Naive thymus-derived CD4-positive, alpha-beta T cell (primary cell): Measurements from ENCODE around the gene ANKHD1. TPM values are rescaled to one million over a fixed set of nuclear protein-coding genes. Genes with fewer than 3 reads are reported as not detected.

Experiments used
- ATAC-seq: fragments of 150-1000 bp; cut with Tn5 transposase; 2 replicates; pipeline ENCODE4 v1.10.0; 2021; ENCODE audit warnings: mild to moderate bottlenecking, moderate library complexity
- CTCF ChIA-PET: fragments of 350-600 bp; sonication (Branson Sonifier 250); formaldehyde crosslinking; loops from one replicate; lab custom pipeline; 2021; ENCODE audit warnings: antibody characterized with exemption; lab: Charles Lee
- POLR2A ChIA-PET: fragments of 350-600 bp; sonication (Branson Sonifier 250); formaldehyde crosslinking; loops from one replicate; lab custom pipeline; 2021; ENCODE audit warnings: antibody characterized with exemption, inconsistent platforms; lab: Charles Lee
- DNase-seq, 9 donors: peaks; one replicate each; pipeline versions ENCODE4 v3.0.0 to v3.0.0-alpha.2; 2020 to 2022; ENCODE audit warnings: mixed read lengths in 1 of 9
- H3K27ac ChIP-seq: one replicate; pipeline ENCODE4 v1.7.0; 2013; ENCODE audit warnings: mild to moderate bottlenecking, low read depth, low read length, moderate library complexity
- H3K27me3 ChIP-seq, 2 donors: one replicate each; pipeline ENCODE4 v1.7.0; 2013; ENCODE audit warnings: low read length in 2 of 2, mild to moderate bottlenecking in 2 of 2, moderate library complexity in 2 of 2; ENCODE audit not compliant: control insufficient read depth in 2 of 2, insufficient read depth in 2 of 2
- H3K36me3 ChIP-seq, 3 experiments: 1 replicate in 2 of 3; 2 replicates in 1 of 3; pipeline ENCODE4 v1.7.0; 2013; ENCODE audit warnings: low read length in 3 of 3, mild to moderate bottlenecking in 3 of 3, moderate library complexity in 1 of 3; ENCODE audit not compliant: insufficient read depth in 3 of 3, control insufficient read depth in 2 of 3
- H3K4me1 ChIP-seq, 2 donors: one replicate each; pipeline ENCODE4 v1.7.0; 2013; ENCODE audit warnings: low read length in 2 of 2, mild to moderate bottlenecking in 2 of 2, moderate library complexity in 1 of 2; ENCODE audit not compliant: control insufficient read depth in 2 of 2, insufficient read depth in 2 of 2
- H3K4me3 ChIP-seq: 2 replicates; pipeline ENCODE4 v1.7.0; 2013; ENCODE audit warnings: mild to moderate bottlenecking, low read length
- H3K9me3 ChIP-seq, 3 experiments: 1 replicate in 2 of 3; 2 replicates in 1 of 3; pipeline ENCODE4 v1.7.0; 2013; ENCODE audit warnings: low read length in 3 of 3; ENCODE audit not compliant: control insufficient read depth in 2 of 3
- H3K27ac Mint-ChIP-seq, 9 donors: one replicate each; pipeline ENCODE4 v1.8.0; 2020 to 2022; ENCODE audit warnings: mixed read lengths in 9 of 9, mild to moderate bottlenecking in 8 of 9, moderate library complexity in 5 of 9, inconsistent platforms in 2 of 9
- H3K27me3 Mint-ChIP-seq, 5 donors: one replicate each; pipeline ENCODE4 v1.8.0; 2021 to 2022; ENCODE audit warnings: mixed read lengths in 5 of 5, mild to moderate bottlenecking in 1 of 5
- H3K36me3 Mint-ChIP-seq, 5 donors: one replicate each; pipeline ENCODE4 v1.8.0; 2020 to 2022; ENCODE audit warnings: mixed read lengths in 5 of 5, mild to moderate bottlenecking in 3 of 5, inconsistent platforms in 1 of 5
- H3K4me1 Mint-ChIP-seq, 7 donors: one replicate each; pipeline ENCODE4 v1.8.0; 2020 to 2022; ENCODE audit warnings: mixed read lengths in 7 of 7, mild to moderate bottlenecking in 3 of 7, inconsistent platforms in 1 of 7
- H3K4me3 Mint-ChIP-seq, 10 donors: one replicate each; pipeline ENCODE4 v1.8.0; 2020 to 2022; ENCODE audit warnings: mild to moderate bottlenecking in 10 of 10, mixed read lengths in 10 of 10, moderate library complexity in 6 of 10, inconsistent platforms in 2 of 10
- H3K9me3 Mint-ChIP-seq, 11 donors: one replicate each; pipeline ENCODE4 v1.8.0; 2020 to 2022; ENCODE audit warnings: mixed read lengths in 11 of 11, mild to moderate bottlenecking in 4 of 11, inconsistent platforms in 1 of 11, moderate library complexity in 1 of 11
- intact Hi-C, 2 donors: fragments of 100-400 bp; cut with micrococcal nuclease; formaldehyde crosslinking; loops; one replicate each; pipeline ENCODE4 v1.15.1; 2023
- polyA plus RNA-seq, 2 donors: library from polyadenylated mRNA; unstranded; fragments of 300-500 nt; fragmentation: Illumina TruSeq; gene quantifications; one replicate each; pipeline ENCODE4 v1.2.3, GENCODE V29; 2021
- total RNA-seq, 6 experiments: library from RNA in 5 of 6; stranded (reverse) in 5 of 6; gene quantifications; 1 replicate in 5 of 6; 2 replicates in 1 of 6; pipeline ENCODE4 v1.2.3 and lab custom pipeline; 2021 to 2026

ANKHD1 gene
- total and polyA plus RNA-seq, 7 experiments from 2014 or later, result 63.1 to 240 (median 203) TPM

- DNase-seq (peak in 1 of 9 donors; percentile 19), ATAC-seq (no peak)
- Histone ChIP-seq H3K4me3 (peak overlapping the region; percentile 9), H3K9me3 (no peaks in the 10 kb centered on the region), H3K27ac (peak overlapping the region; percentile 83), H3K36me3 (peaks cover 0 to 30% (median 0%) of the 10 kb centered on the region in 3 experiments), H3K27me3 (no peaks in the 10 kb centered on the region), H3K4me1 (peaks cover 18 to 22% of the 10 kb centered on the region in 2 donors)
- intact Hi-C loops, result loop anchor here (10.0 kb wide), 1 partner anchor 1046 kb away; the partner anchor contains the start of gene DIAPH1 (in 2 of the 2)
- H3K4me3 Mint-ChIP-seq, result peak overlapping the region; percentile 70 to 87 (median 82)
- H3K36me3 Mint-ChIP-seq, result peaks cover 8 to 39% (median 16%) of the 10 kb centered on the region in 5 donors
- CTCF ChIA-PET, result interaction anchor here (0.8 kb wide), 1 partner anchor 16 kb away, joined by 3 read pairs; no protein-coding TSS in a partner anchor
- no peaks in the 10 kb centered on the region for H3K27me3 Mint-ChIP-seq
- no peaks in the 10 kb centered on the region for H3K9me3 Mint-ChIP-seq
- H3K4me1 Mint-ChIP-seq, result peaks cover 33 to 68% (median 58%) of the 10 kb centered on the region in 7 donors
- peak overlapping the region; percentile 96 to 99 (median 98) for H3K27ac Mint-ChIP-seq
- POLR2A ChIA-PET, result interaction anchor here (0.6 to 16.3 kb wide), 7 partner anchors 12 to 168 kb away, joined by 3 to 248 read pairs (median 5); partner anchors contain the start of genes CD14, EIF4EBP3, IK and NDUFA2
Observed at GRCh38 chr5:140569197-140569596, 167.6 kb downstream of the ANKHD1 start.

DNA sequence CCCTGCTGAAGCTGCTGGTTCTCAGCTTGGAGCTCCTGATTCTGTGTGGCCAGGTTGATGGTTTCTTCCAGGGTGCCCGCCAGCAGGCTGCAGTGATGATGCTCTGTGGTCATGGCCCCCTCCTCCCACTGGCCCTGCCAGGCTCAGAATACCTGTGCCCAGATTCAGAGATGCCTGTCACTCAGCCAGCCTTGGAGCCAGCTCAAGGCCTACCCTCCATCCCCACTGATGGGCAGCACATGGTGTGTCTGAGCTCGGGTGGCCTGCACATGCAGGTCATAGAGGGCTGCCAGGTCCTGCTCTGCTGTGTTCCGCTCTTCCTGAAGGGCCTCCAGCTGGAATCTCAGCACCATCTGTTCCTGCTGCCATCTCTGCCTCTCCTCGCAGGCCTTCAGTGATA, 168.4 kb downstream of the ANKHD1 start:
- peak overlapping the region; percentile 96 to 99 (median 98) for H3K27ac Mint-ChIP-seq
- no peak overlapping the region for H3K4me3 ChIP-seq
- intact Hi-C loops, result no loop called here
- peak overlapping the region; percentile 83 for H3K27ac ChIP-seq
- peak overlapping the region in 4 of 10 donors; percentile 48 to 87 (median 79) for H3K4me3 Mint-ChIP-seq
- H3K36me3 ChIP-seq, result peaks cover 0 to 30% (median 0%) of the 10 kb centered on the region in 3 experiments
- ChIA-PET CTCF (interaction anchor here (1.2 kb wide), 1 partner anchor 65 kb away, joined by 4 read pairs; no protein-coding TSS in a partner anchor), POLR2A (interaction anchor here (0.6 to 16.3 kb wide), 7 partner anchors 8 to 77 kb away, joined by 3 to 248 read pairs (median 5); partner anchors contain the start of genes CD14, EIF4EBP3, IK and NDUFA2)
- H3K27me3 ChIP-seq, result no peaks in the 10 kb centered on the region
- H3K36me3 Mint-ChIP-seq, result peaks cover 8 to 42% (median 13%) of the 10 kb centered on the region in 5 donors
- peaks cover 33 to 61% (median 51%) of the 10 kb centered on the region in 7 donors for H3K4me1 Mint-ChIP-seq
- H3K27me3 Mint-ChIP-seq, result no peaks in the 10 kb centered on the region
- ATAC-seq, result no peak
- H3K4me1 ChIP-seq, result peaks cover 15 to 19% of the 10 kb centered on the region in 2 donors
- H3K9me3 Mint-ChIP-seq, result no peaks in the 10 kb centered on the region
- H3K9me3 ChIP-seq, result no peaks in the 10 kb centered on the region
- no peak for DNase-seq

GRCh38 chr5:140570488-140570887, 168.9 kb downstream of the ANKHD1 start:
- no peaks in the 10 kb centered on the region for H3K27me3 Mint-ChIP-seq
- intact Hi-C loops, result no loop called here
- H3K4me3 Mint-ChIP-seq, result peak overlapping the region in 2 of 10 donors; percentile 48 to 73
- H3K9me3 Mint-ChIP-seq, result no peaks in the 10 kb centered on the region
- H3K36me3 Mint-ChIP-seq, result peaks cover 8 to 42% (median 12%) of the 10 kb centered on the region in 5 donors
- no peaks in the 10 kb centered on the region for H3K9me3 ChIP-seq
- no peak overlapping the region for H3K4me3 ChIP-seq
- DNase-seq, result no peak
- ChIA-PET CTCF (interaction anchor here (1.2 kb wide), 1 partner anchor 65 kb away, joined by 4 read pairs; no protein-coding TSS in a partner anchor), POLR2A (interaction anchor here (1.1 to 16.3 kb wide), 4 partner anchors 8 to 77 kb away, joined by 3 to 248 read pairs (median 9); partner anchors contain the start of genes EIF4EBP3, IK and NDUFA2)
- peak overlapping the region; percentile 77 to 99 (median 98) for H3K27ac Mint-ChIP-seq
- H3K4me1 Mint-ChIP-seq, result peaks cover 30 to 56% (median 47%) of the 10 kb centered on the region in 7 donors
- ATAC-seq, result no peak
- no peaks in the 10 kb centered on the region for H3K27me3 ChIP-seq
- H3K36me3 ChIP-seq, result peaks cover 0 to 30% (median 0%) of the 10 kb centered on the region in 3 experiments
- peaks cover 11 to 15% of the 10 kb centered on the region in 2 donors for H3K4me1 ChIP-seq
- H3K27ac ChIP-seq, result peak overlapping the region; percentile 83

GRCh38 chr5:140571105-140571504, 169.5 kb downstream of the ANKHD1 start:
- Mint-ChIP-seq H3K4me1 (peaks cover 26 to 53% (median 43%) of the 10 kb centered on the region in 7 donors), H3K27me3 (no peaks in the 10 kb centered on the region), H3K36me3 (peaks cover 7 to 39% (median 8%) of the 10 kb centered on the region in 5 donors), H3K9me3 (no peaks in the 10 kb centered on the region), H3K27ac (peak overlapping the region in 5 of 9 donors; percentile 1 to 99 (median 80)), H3K4me3 (peak overlapping the region in 2 of 10 donors; percentile 19 to 40)
- Histone ChIP-seq H3K27me3 (no peaks in the 10 kb centered on the region), H3K9me3 (no peaks in the 10 kb centered on the region), H3K27ac (no peak overlapping the region), H3K4me1 (peaks cover 7 to 11% of the 10 kb centered on the region in 2 donors), H3K4me3 (no peak overlapping the region), H3K36me3 (peaks cover 0 to 30% (median 0%) of the 10 kb centered on the region in 3 experiments)
- ChIA-PET POLR2A (interaction anchor here (1.1 to 16.3 kb wide), 5 partner anchors 9 to 76 kb away, joined by 3 to 248 read pairs (median 5); partner anchors contain the start of genes EIF4EBP3, IK and NDUFA2), CTCF (interaction anchor here (1.2 kb wide), 1 partner anchor 64 kb away, joined by 4 read pairs; no protein-coding TSS in a partner anchor)
- ATAC-seq (no peak), DNase-seq (no peak)
- intact Hi-C loops, result no loop called here

- H3K4me1 ChIP-seq, result peaks cover 7 to 10% of the 10 kb centered on the region in 2 donors
- DNase-seq (no peak), ATAC-seq (no peak)
- peaks cover 0 to 4% (median 0%) of the 10 kb centered on the region in 3 experiments for H3K36me3 ChIP-seq
- H3K9me3 ChIP-seq, result no peaks in the 10 kb centered on the region
- H3K4me1 Mint-ChIP-seq, result peaks cover 16 to 41% (median 30%) of the 10 kb centered on the region in 7 donors
- peaks cover 1 to 17% (median 5%) of the 10 kb centered on the region in 5 donors for H3K36me3 Mint-ChIP-seq
- no peaks in the 10 kb centered on the region for H3K27me3 Mint-ChIP-seq
- intact Hi-C loops, result no loop called here
- H3K4me3 ChIP-seq, result no peak overlapping the region
- H3K27ac ChIP-seq, result no peak overlapping the region
- H3K9me3 Mint-ChIP-seq, result no peaks in the 10 kb centered on the region
- ChIA-PET CTCF (no interaction called here), POLR2A (interaction anchor here (1.0 kb wide), 1 partner anchor 9 kb away, joined by 6 read pairs; the partner anchor contains the start of gene SLC35A4)
- H3K27me3 ChIP-seq, result no peaks in the 10 kb centered on the region
- H3K4me3 Mint-ChIP-seq, result no peak overlapping the region
- peak overlapping the region in 1 of 9 donors; percentile 36 for H3K27ac Mint-ChIP-seq
Observed at GRCh38 chr5:140573683-140574082, 172.1 kb downstream of the ANKHD1 start.

- peak overlapping the region in 1 of 9 donors; percentile 23 for H3K27ac Mint-ChIP-seq
- peaks cover 0 to 16% (median 5%) of the 10 kb centered on the region in 5 donors for H3K36me3 Mint-ChIP-seq
- CTCF ChIA-PET, result no interaction called here
Observed at GRCh38 chr5:140574165-140574564, 172.5 kb downstream of the ANKHD1 start.

More at GRCh38 chr5:140574165-140574564, 172.5 kb downstream of the ANKHD1 start:
- intact Hi-C loops, result no loop called here
- POLR2A ChIA-PET, result interaction anchor here (1.0 to 1.3 kb wide), 2 partner anchors 9 to 18 kb away, joined by 3 to 6 read pairs; partner anchors contain the start of gene SLC35A4
- ATAC-seq, result no peak
- Histone ChIP-seq H3K4me1 (peaks cover 6 to 7% of the 10 kb centered on the region in 2 donors), H3K4me3 (no peak overlapping the region), H3K27ac (no peak overlapping the region), H3K36me3 (peaks cover 0 to 4% (median 0%) of the 10 kb centered on the region in 3 experiments), H3K9me3 (no peaks in the 10 kb centered on the region), H3K27me3 (no peaks in the 10 kb centered on the region)
- Mint-ChIP-seq H3K9me3 (no peaks in the 10 kb centered on the region), H3K27me3 (no peaks in the 10 kb centered on the region), H3K4me3 (no peak overlapping the region), H3K4me1 (peaks cover 12 to 36% (median 26%) of the 10 kb centered on the region in 7 donors)
- DNase-seq, result no peak
